Thyroid gland (tissue), 4 donors: ENCODE measurements around the gene SCUBE2. TPM values are rescaled to one million over a fixed set of nuclear protein-coding genes. Genes with fewer than 3 reads are reported as not detected.

ENCODE experiments used
- DNase-seq, 2 donors: peaks; one replicate each; pipeline ENCODE4 v3.0.0-alpha.2; 2019
- H3K27ac ChIP-seq, 3 donors: fragments of 200-600 bp; sonication (generic); 1 replicate in 2 of 3; 2 replicates in 1 of 3; pipeline ENCODE4 v1.5.1; 2016 to 2019; ENCODE audit warnings: mild to moderate bottlenecking in 1 of 3, moderate library complexity in 1 of 3
- H3K27me3 ChIP-seq: fragments of 200-600 bp; sonication (generic); one replicate; pipeline ENCODE4 v1.5.1; 2019
- H3K36me3 ChIP-seq, 2 donors: fragments of 200-600 bp; sonication (generic); one replicate each; pipeline ENCODE4 v1.5.1; 2016 to 2019
- H3K4me1 ChIP-seq, 2 donors: fragments of 200-600 bp; sonication (generic); one replicate each; pipeline ENCODE4 v1.5.1; 2017 to 2019
- H3K4me3 ChIP-seq, 3 donors: fragments of 200-600 bp; sonication (generic); replicated peaks in 1 of 3; 1 replicate in 2 of 3; 2 replicates in 1 of 3; pipeline ENCODE4 v1.5.1; 2016; ENCODE audit warnings: mild to moderate bottlenecking in 1 of 3
- H3K9me3 ChIP-seq: fragments of 200-600 bp; sonication (generic); one replicate; pipeline ENCODE4 v1.5.1; 2017
- CTCF ChIP-seq, 6 experiments: fragments of 200-600 bp in 3 of 6; fragments of 450-650 bp in 3 of 6; sonication (generic) in 3 of 6; IDR thresholded peaks; one replicate each; pipeline ENCODE4 v1.5.1; 2016 to 2019; ENCODE audit warnings: antibody characterized with exemption in 6 of 6, mild to moderate bottlenecking in 2 of 6, inconsistent platforms in 1 of 6, moderate library complexity in 1 of 6
- POLR2A ChIP-seq, 2 donors: fragments of 450-650 bp; IDR thresholded peaks; one replicate each; pipeline ENCODE4 v1.6.1; 2017; ENCODE audit warnings: antibody characterized with exemption in 2 of 2, mild to moderate bottlenecking in 2 of 2, moderate library complexity in 1 of 2
- WGBS, 2 donors: methylation state at CpG; one replicate each; pipeline ENCODE4 v1.1.5; 2017; 5-methylcytosine and 5-hydroxymethylcytosine counted together
- intact Hi-C: fragments of 100-400 bp; cut with DNase I; formaldehyde crosslinking; loops from one replicate; pipeline ENCODE4 v1.15.1; 2023
- total RNA-seq, 4 donors: library from RNA; depleted of rRNA; stranded (reverse); fragments of >200 nt; gene quantifications; one replicate each; pipeline ENCODE4 v1.2.3, GENCODE V29; 2016

SCUBE2 gene
- total RNA-seq, 4 donors from 2014 or later, result 1.2 to 4.9 (median 3.1) TPM

DNA sequence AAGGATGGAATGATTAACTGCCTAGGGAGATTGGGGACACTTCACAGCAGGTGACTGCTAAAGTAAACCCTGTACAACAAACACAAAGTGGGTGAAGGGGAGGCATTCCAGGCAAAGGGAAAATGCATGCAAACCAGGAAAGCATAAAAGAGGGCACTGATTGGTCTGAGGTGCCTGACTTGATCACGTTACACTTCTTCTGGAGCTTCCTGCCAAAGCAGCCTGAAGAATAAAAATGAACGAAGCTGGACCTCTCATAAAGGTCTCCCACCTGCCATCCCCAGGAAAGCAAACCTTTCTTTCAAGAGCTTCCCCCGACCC, 46.7 kb upstream of the SCUBE2 start:
- no peaks in the 10 kb centered on the region for H3K27me3 ChIP-seq
- peaks cover 17 to 30% of the 10 kb centered on the region in 2 donors for H3K4me1 ChIP-seq
- peaks cover 7 to 10% of the 10 kb centered on the region in 2 donors for H3K36me3 ChIP-seq
- no peaks in the 10 kb centered on the region for H3K9me3 ChIP-seq
- no peak for DNase-seq
- no peak overlapping the region for H3K4me3 ChIP-seq
- TF ChIP-seq CTCF (IDR thresholded peaks at IDR 0.05) (no peak), POLR2A (IDR thresholded peaks at IDR 0.05) (no peak)
- peak overlapping the region in 2 of 3 donors; percentile 78 to 88 for H3K27ac ChIP-seq
- intact Hi-C loops, result no loop called here
- WGBS, 2 donors, result 66 to 79% methylated on average over 3 of the region's 3 CpGs

DNA sequence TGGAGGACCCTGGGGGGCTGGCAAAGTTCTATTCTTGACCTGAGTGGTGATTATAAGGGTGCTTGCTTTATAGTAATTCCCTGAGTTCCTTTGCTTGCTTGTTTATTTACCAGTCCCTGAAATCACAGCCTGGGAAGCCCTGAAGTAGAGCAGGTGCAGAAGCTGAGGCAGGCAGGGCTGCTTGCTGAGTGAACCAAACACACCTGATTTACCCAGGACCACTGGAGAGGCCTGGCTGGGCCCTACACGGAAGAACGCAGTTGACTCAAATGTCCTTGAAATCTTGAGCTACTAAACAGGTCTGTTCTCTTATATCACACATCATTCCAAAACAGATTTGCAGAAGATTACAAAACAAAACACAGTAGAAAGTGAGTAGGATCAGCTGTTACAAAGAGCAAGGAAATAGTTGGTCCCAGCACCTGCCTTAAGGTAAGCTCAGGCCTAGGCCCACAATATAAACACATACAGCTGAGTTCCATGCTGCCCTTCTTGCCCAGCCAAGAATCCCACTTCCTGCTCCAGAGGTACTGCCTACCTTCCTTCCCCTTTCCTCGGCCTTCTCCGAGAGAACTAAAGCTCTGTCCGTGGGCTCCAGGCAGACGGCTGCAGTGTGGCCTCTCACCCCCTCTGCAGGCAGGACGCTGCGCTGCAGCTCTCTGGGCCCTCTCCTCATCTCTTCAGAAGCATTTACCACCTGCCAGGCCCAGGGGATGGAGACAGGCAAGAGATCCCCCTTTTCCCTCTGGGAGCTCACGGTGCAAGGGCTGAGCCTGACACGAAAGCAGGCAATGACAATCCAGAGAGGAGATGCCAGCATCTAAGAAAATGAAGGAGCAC, 46.1 kb upstream of the SCUBE2 start:
- no peaks in the 10 kb centered on the region for H3K9me3 ChIP-seq
- TF ChIP-seq POLR2A (IDR thresholded peaks at IDR 0.05) (no peak), CTCF (IDR thresholded peaks at IDR 0.05) (peak; percentile 86 to 97 (median 94))
- no peak overlapping the region for H3K4me3 ChIP-seq
- 12 to 13% methylated on average over 10 of the region's 10 CpGs for WGBS, 2 donors
- intact Hi-C loops, result no loop called here
- peak; percentile 80 to 82 for DNase-seq
- peaks cover 17 to 30% of the 10 kb centered on the region in 2 donors for H3K4me1 ChIP-seq
- no peaks in the 10 kb centered on the region for H3K27me3 ChIP-seq
- peaks cover 7 to 10% of the 10 kb centered on the region in 2 donors for H3K36me3 ChIP-seq
- peak overlapping the region; percentile 14 to 88 (median 78) for H3K27ac ChIP-seq

GRCh38 chr11:9136741-9137140, 45.3 kb upstream of the SCUBE2 start:
- Histone ChIP-seq H3K27me3 (no peaks in the 10 kb centered on the region), H3K36me3 (peaks cover 3 to 6% of the 10 kb centered on the region in 2 donors), H3K9me3 (no peaks in the 10 kb centered on the region), H3K27ac (no peak overlapping the region), H3K4me1 (peaks cover 17 to 30% of the 10 kb centered on the region in 2 donors), H3K4me3 (no peak overlapping the region)
- 93 to 97% methylated on average over 2 of the region's 2 CpGs for WGBS, 2 donors
- intact Hi-C loops, result no loop called here
- no peak for DNase-seq
- TF ChIP-seq POLR2A (IDR thresholded peaks at IDR 0.05) (no peak), CTCF (IDR thresholded peaks at IDR 0.05) (no peak)

- WGBS, 2 donors, result 100% methylated on average over 2 of the region's 2 CpGs
- peaks cover 14 to 19% of the 10 kb centered on the region in 2 donors for H3K4me1 ChIP-seq
- H3K27me3 ChIP-seq, result no peaks in the 10 kb centered on the region
- no peak overlapping the region for H3K4me3 ChIP-seq
- no peaks in the 10 kb centered on the region for H3K36me3 ChIP-seq
- TF ChIP-seq CTCF (IDR thresholded peaks at IDR 0.05), result no peak
- TF ChIP-seq POLR2A (IDR thresholded peaks at IDR 0.05), result no peak
- H3K9me3 ChIP-seq, result no peaks in the 10 kb centered on the region
- no peak overlapping the region for H3K27ac ChIP-seq
- intact Hi-C loops, result loop anchor here (5.0 kb wide), 1 partner anchor 112 kb away; no protein-coding TSS in a partner anchor
- no peak for DNase-seq
These were observed 42.6 kb upstream of the SCUBE2 start for GRCh38 chr11:9133956-9134355.

GRCh38 chr11:9132203-9132878, 40.9 kb upstream of the SCUBE2 start:
- 89 to 92% methylated on average over 5 of the region's 5 CpGs for WGBS, 2 donors
- Histone ChIP-seq H3K27me3 (no peaks in the 10 kb centered on the region), H3K9me3 (no peaks in the 10 kb centered on the region), H3K4me3 (no peak overlapping the region), H3K4me1 (peaks cover 3% of the 10 kb centered on the region in 2 donors), H3K36me3 (no peaks in the 10 kb centered on the region), H3K27ac (no peak overlapping the region)
- intact Hi-C loops, result loop anchor here (5.0 kb wide), 1 partner anchor 110 kb away; no protein-coding TSS in a partner anchor
- DNase-seq, result no peak
- TF ChIP-seq CTCF (IDR thresholded peaks at IDR 0.05) (no peak), POLR2A (IDR thresholded peaks at IDR 0.05) (no peak)
